GM21360 (cell line): ENCODE results near the gene CNTNAP2.

Experiments used
- ATAC-seq: cut with Tn5 transposase; IDR thresholded peaks from one replicate; pipeline ENCODE4 v1.9.1; 2021; ENCODE audit warnings: mild to moderate bottlenecking, moderate library complexity; ENCODE audit not compliant: unreplicated experiment

Gene CNTNAP2

GRCh38 chr7:147296986-147297385 lies 1180.4 kb downstream of the CNTNAP2 start:
- ATAC-seq = no peak

- no peak for ATAC-seq
These were observed 1182.0 kb downstream of the CNTNAP2 start for GRCh38 chr7:147298611-147299043.

DNA sequence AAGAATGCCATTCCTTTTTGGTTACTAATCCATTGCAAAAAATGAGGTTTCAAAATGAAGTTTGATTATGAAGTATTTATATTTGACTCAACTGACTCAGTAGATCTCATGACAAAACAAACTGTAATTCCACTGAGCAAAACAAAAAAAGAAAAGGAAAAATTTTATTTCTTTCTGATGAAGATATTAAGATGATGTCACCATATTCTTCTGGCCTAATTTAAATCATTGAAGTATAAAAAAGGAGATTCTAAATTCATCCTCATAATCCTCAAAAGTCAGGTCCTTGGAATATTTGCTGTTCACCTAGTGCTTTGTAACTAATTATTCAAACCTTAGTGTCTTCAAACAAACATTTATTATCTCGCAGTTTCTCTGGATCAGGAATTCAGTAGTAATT lies 1183.7 kb downstream of the CNTNAP2 start:
- no peak for ATAC-seq

- ATAC-seq = no peak
These were observed 1187.8 kb downstream of the CNTNAP2 start for GRCh38 chr7:147304376-147304775.

- ATAC-seq = no peak
These were observed 1189.2 kb downstream of the CNTNAP2 start for GRCh38 chr7:147305827-147306226.

- ATAC-seq = no peak
These were observed 1191.9 kb downstream of the CNTNAP2 start for GRCh38 chr7:147308539-147308938.

DNA sequence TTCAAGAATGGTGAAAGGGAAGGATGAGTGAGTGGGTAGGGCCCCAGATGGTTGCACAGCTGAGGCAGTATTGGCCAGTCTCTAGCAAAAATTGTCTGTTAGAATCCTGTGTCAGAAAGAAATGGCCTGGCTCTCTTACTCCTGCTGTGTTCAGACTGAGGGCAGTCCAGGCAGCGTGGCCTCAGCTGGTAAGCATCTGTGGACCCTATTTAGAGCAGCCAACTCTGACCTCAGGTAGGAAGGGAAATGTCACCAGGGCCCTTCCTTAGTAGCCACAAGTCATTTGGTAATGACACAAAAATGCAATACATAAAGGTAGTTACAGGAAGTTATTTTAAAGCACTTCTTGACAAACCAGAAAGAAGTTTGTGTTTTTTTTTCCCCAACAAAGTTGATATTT lies 1194.7 kb downstream of the CNTNAP2 start:
- ATAC-seq = no peak

DNA sequence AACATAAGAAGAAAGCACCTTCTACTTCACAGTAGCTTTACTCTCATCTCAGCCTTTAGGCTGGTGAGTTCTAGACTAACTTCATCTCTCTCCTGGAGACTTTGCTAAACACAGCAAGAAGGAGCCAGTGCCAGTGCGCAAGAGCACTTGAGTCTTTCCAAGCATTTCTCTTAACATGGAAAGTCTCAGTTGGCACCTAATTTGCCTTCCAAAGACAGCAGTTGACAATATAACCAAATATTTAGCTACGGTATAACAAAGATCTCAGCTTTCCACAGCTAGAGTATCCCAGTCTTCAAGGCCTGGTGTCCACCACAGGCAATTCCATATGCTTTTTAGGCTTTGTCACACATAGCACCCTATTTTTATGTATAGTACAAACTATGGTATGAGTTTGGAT lies 1204.9 kb downstream of the CNTNAP2 start:
- no peak for ATAC-seq

DNA sequence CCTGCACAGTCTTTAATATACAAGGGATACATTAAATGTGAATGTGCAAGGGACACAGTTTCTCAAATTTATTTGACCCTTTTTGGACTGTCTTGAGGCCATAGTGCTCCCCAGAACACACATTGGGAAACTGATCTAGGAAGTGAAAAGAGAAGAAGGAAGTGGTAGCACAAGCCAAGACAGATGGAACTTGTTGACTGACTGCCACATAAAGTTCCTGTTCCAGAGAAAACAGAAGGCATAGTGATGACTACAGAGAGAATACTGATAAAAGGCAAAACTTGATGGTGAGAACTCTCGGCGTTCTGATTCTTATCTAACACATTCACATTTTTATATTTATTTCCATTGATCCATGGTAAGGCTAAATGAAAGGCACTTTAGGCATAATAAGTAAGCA lies 1216.4 kb downstream of the CNTNAP2 start:
- no peak for ATAC-seq

DNA sequence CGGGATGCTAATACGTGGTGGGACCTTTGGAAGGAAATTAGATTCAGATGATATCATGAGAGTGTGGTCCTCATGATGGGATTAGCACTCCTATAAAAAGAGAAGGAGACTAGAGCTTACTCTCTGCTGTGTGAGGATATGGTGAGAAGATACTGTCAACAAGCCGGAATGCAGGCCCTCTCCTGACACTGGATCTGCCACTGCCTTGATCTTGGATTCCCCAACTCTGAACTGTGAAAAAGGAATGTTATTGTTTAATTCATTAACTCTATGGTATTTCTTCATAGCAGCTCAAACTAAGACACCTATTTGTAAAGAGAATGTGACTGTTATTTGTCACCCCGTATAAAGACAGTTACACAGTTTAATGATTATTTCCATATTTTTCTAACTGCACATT lies 1246.5 kb downstream of the CNTNAP2 start:
- no peak for ATAC-seq

- no peak for ATAC-seq
These were observed 1259.6 kb downstream of the CNTNAP2 start for GRCh38 chr7:147376192-147376591.

- no peak for ATAC-seq
These were observed 1264.3 kb downstream of the CNTNAP2 start for GRCh38 chr7:147380926-147381325.

DNA sequence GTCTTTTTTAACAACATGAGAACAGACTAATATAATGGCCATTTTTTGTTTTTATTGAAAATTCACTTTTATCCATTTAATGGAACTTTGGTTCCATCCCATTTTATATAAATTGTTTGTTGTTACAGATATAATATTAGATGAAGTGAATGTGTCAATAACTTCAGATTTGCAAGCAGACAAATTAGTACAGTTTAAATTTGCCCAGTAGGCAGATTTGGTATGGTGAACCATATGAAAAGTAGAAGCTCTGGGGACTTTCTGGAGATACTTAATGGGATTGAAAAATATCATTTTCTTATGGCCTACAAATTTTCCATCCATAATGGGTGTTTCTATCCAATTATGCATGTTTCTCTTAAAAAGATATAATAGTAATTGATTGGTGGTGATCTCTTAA lies 1277.7 kb downstream of the CNTNAP2 start:
- ATAC-seq = no peak

GRCh38 chr7:147400221-147400689 lies 1283.7 kb downstream of the CNTNAP2 start:
- ATAC-seq = no peak

DNA sequence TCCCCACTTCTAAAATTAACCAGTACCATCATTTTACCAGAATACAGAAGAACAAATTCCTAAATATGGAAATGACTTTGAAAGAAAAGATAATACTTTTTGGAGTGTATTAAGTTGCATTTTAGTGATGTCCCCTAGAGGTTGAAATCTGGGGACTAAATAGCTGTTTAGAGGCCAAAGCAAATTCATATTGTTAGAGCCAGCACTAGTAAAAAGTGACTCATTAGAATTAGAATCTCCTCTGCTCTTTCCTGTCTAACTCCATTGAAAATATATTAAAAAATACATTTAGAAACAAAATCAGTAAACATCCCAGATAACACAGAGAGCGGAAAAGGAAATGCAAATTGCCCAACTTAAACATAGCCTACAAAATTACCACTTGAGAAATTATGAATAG lies 1284.3 kb downstream of the CNTNAP2 start:
- ATAC-seq = no peak

- no peak for ATAC-seq
These were observed 1289.0 kb downstream of the CNTNAP2 start for GRCh38 chr7:147405621-147406020.

- no peak for ATAC-seq
These were observed 1290.0 kb downstream of the CNTNAP2 start for GRCh38 chr7:147406521-147407135.

DNA sequence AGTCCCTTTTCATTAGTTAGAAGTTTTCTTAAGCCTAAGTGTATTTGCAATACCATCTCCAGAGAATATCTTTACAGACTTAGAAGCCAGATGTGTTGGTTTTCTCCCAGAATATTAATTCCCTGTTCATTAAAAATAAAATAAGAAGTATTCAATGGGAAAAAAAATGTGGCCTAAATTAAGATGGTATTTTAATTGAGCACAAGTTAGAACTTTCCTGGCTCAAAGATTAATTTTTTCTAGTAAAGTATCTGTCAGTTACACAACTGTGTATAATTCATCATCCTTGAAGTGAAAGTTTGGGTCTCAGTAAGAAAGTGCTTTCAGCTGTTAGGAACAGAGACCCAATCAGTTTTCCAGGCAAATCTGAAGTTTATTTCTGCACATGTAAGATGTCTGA lies 1294.5 kb downstream of the CNTNAP2 start:
- no peak for ATAC-seq

DNA sequence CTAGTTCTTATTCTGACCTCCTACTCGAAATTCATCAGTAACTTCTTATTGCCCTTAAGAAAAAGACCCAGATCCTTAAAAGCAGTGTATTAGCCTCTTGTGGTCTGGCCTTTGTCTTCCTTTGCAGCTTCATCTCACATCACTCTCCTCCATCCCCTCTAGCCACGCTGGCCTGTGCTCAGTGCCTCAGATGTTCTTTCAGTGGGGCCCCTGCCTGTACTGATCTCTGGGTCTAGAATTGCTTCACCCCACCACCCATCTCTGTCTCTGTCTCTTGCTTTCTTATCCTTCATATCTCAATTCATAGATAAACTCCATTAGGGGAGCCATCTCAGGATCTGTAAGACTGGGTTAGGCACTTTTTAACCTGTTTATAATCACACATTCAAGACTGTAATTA lies 1295.5 kb downstream of the CNTNAP2 start:
- ATAC-seq = no peak

- ATAC-seq = no peak
These were observed 1296.4 kb downstream of the CNTNAP2 start for GRCh38 chr7:147412782-147413556.

DNA sequence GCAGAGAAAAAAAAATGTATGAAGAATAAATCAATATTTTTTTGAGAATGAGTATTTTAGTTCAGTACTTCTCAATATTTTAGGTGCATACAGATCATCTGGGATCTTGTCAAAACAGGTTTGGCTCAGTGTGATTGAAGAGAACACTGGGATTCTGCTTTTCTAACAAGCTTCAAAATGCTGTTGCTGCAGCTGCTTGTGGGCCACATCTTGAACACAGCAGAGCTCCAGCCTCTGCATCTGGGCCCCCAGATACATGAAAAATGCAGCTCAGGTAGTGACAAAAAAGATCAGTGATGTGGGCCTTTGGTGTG lies 1296.9 kb downstream of the CNTNAP2 start:
- ATAC-seq = no peak

GRCh38 chr7:147415991-147416390 lies 1299.4 kb downstream of the CNTNAP2 start:
- no peak for ATAC-seq

DNA sequence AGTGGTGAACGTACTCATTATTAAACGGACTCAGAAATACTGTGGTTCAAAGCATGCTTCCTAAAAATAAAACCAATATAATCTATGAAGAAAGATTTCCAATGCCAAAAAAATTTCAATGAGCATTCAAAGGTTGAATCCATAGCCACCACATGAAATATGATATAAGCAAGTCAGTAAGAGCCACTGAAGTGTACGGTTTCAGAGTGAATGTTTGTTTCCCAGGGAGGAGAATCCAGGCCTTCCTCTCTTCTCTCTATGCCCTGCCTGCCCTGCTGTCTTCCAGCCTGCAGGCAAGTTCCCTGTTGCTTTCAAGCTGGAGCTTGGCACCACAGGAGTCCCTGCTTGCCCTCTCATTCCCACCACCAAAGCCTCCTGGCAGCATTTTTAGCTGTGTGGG lies 1302.4 kb downstream of the CNTNAP2 start:
- no peak for ATAC-seq
